Erythroblast (primary cell): Measurements from ENCODE around the gene CDC27.

ENCODE experiments used
- GATA1 ChIP-seq: IDR thresholded peaks from 2 replicates; pipeline ENCODE4 v1.6.1; 2011; ENCODE audit warnings: low read depth, mild to moderate bottlenecking, control low read depth, low read length, moderate library complexity
- POLR2A ChIP-seq: IDR thresholded peaks from 2 replicates; pipeline ENCODE4 v1.6.1; 2011; ENCODE audit warnings: mild to moderate bottlenecking, low read length

GRCh38 chr17:47212458-47212857 lies 23.4 kb upstream of the CDC27 start:
- no peak for TF ChIP-seq POLR2A
- no peak for TF ChIP-seq GATA1
